ACC112 (cell line): ENCODE measurements around the gene TXNRD1.
A peak's percentile ranks its signal among the peaks of the same experiment; 100 is the strongest.
"Not testable (repeated sequence)": the region's sequence is repeated elsewhere in the genome, so short reads cannot be mapped to it uniquely, and the experiment has no call there.

Experiments
- H2AFZ ChIP-seq: fragments of 200-600 bp; sonication (generic); one replicate; pipeline ENCODE4 v1.6.0; 2017; ENCODE audit warnings: antibody characterized with exemption, low read length; ENCODE audit not compliant: unreplicated experiment
- H3K27ac ChIP-seq: fragments of 200-600 bp; sonication (generic); 2 replicates; pipeline ENCODE4 v1.5.1; 2014; ENCODE audit warnings: low read depth, mild to moderate bottlenecking, antibody characterized with exemption, low read length, moderate library complexity
- H3K27me3 ChIP-seq: fragments of 200-600 bp; sonication (generic); 2 replicates; pipeline ENCODE4 v1.6.1; 2014; ENCODE audit warnings: mild to moderate bottlenecking, antibody characterized with exemption, low read length, moderate library complexity, mixed read lengths; ENCODE audit not compliant: insufficient read depth
- H3K36me3 ChIP-seq: fragments of 200-600 bp; sonication (generic); 2 replicates; pipeline ENCODE4 v1.6.1; 2016; ENCODE audit warnings: mild to moderate bottlenecking, antibody characterized with exemption, low read length, moderate library complexity, mixed read lengths; ENCODE audit not compliant: insufficient read depth
- H3K4me1 ChIP-seq: fragments of 200-600 bp; sonication (generic); one replicate; pipeline ENCODE4 v1.6.1; 2016; ENCODE audit warnings: low read length, mixed read lengths; ENCODE audit not compliant: insufficient read depth, unreplicated experiment, control insufficient read depth
- H3K4me3 ChIP-seq: fragments of 200-600 bp; sonication (generic); 2 replicates; pipeline ENCODE4 v1.5.1; 2014; ENCODE audit warnings: mild to moderate bottlenecking, low read depth, low read length
- H3K79me2 ChIP-seq: fragments of 200-600 bp; sonication (generic); one replicate; pipeline ENCODE4 v1.6.0; 2016; ENCODE audit warnings: low read length; ENCODE audit not compliant: control insufficient read depth, unreplicated experiment, insufficient read depth

The TXNRD1 gene

GRCh38 chr12:104328790-104329189 is 113.2 kb downstream of the TXNRD1 start:
- Histone ChIP-seq H3K27me3 (no peaks in the 10 kb centered on the region), H3K36me3 (peaks cover 49% of the 10 kb centered on the region), H3K79me2 (peaks cover 8% of the 10 kb centered on the region), H3K4me3 (no peak overlapping the region), H2AFZ (no peak overlapping the region), H3K4me1 (no peaks in the 10 kb centered on the region), H3K27ac (no peak overlapping the region)

GRCh38 chr12:104329707-104330532 is 114.3 kb downstream of the TXNRD1 start:
- H3K27ac ChIP-seq, result no peak overlapping the region
- H3K4me1 ChIP-seq, result no peaks in the 10 kb centered on the region
- H3K27me3 ChIP-seq, result no peaks in the 10 kb centered on the region
- H3K36me3 ChIP-seq, result peaks cover 52% of the 10 kb centered on the region
- H3K4me3 ChIP-seq, result no peak overlapping the region
- peaks cover 12% of the 10 kb centered on the region for H3K79me2 ChIP-seq
- H2AFZ ChIP-seq, result no peak overlapping the region

GRCh38 chr12:104331376-104331775 is 115.8 kb downstream of the TXNRD1 start:
- H3K27ac ChIP-seq, result no peak overlapping the region
- no peaks in the 10 kb centered on the region for H3K4me1 ChIP-seq
- peaks cover 12% of the 10 kb centered on the region for H3K79me2 ChIP-seq
- no peaks in the 10 kb centered on the region for H3K27me3 ChIP-seq
- peaks cover 52% of the 10 kb centered on the region for H3K36me3 ChIP-seq
- H2AFZ ChIP-seq, result no peak overlapping the region
- no peak overlapping the region for H3K4me3 ChIP-seq

- not testable (repeated sequence) for H3K79me2 ChIP-seq, H2AFZ ChIP-seq, H3K4me1 ChIP-seq, H3K27me3 ChIP-seq, H3K27ac ChIP-seq, H3K4me3 ChIP-seq
- H3K36me3 ChIP-seq, result peaks cover 55% of the 10 kb centered on the region
These were observed 116.7 kb downstream of the TXNRD1 start for GRCh38 chr12:104332273-104332672.

- Histone ChIP-seq H3K27ac (0 out of 2 replicates have a peak overlapping the region, but pooled peaks have one; percentile 13), H3K4me3 (no peak overlapping the region), H3K27me3 (no peaks in the 10 kb centered on the region), H3K79me2 (peaks cover 8% of the 10 kb centered on the region), H3K36me3 (peaks cover 53% of the 10 kb centered on the region), H2AFZ (no peak overlapping the region), H3K4me1 (no peaks in the 10 kb centered on the region)
These were observed 118.2 kb downstream of the TXNRD1 start for GRCh38 chr12:104333692-104334255.

- Histone ChIP-seq H2AFZ (no peak overlapping the region), H3K27ac (no peak overlapping the region), H3K79me2 (peaks cover 12% of the 10 kb centered on the region), H3K27me3 (no peaks in the 10 kb centered on the region), H3K36me3 (peaks cover 57% of the 10 kb centered on the region), H3K4me1 (peaks cover under 1% of the 10 kb centered on the region), H3K4me3 (no peak overlapping the region)
These were observed 119.0 kb downstream of the TXNRD1 start for GRCh38 chr12:104334581-104334980.

- Histone ChIP-seq H3K4me1 (peaks cover 5% of the 10 kb centered on the region), H3K79me2 (peaks cover 27% of the 10 kb centered on the region), H3K4me3 (no peak overlapping the region), H3K36me3 (peaks cover 64% of the 10 kb centered on the region), H3K27ac (no peak overlapping the region), H3K27me3 (no peaks in the 10 kb centered on the region), H2AFZ (no peak overlapping the region)
These were observed 120.5 kb downstream of the TXNRD1 start for GRCh38 chr12:104336115-104336514.

- Histone ChIP-seq H3K79me2 (peaks cover 30% of the 10 kb centered on the region), H3K4me1 (peaks cover 5% of the 10 kb centered on the region), H3K4me3 (no peak overlapping the region), H3K27me3 (no peaks in the 10 kb centered on the region), H3K36me3 (peaks cover 63% of the 10 kb centered on the region), H2AFZ (no peak overlapping the region), H3K27ac (no peak overlapping the region)
These were observed 121.5 kb downstream of the TXNRD1 start for GRCh38 chr12:104337030-104337558.

- Histone ChIP-seq H3K4me1 (peaks cover 9% of the 10 kb centered on the region), H3K36me3 (peaks cover 63% of the 10 kb centered on the region), H3K79me2 (peaks cover 40% of the 10 kb centered on the region), H2AFZ (no peak overlapping the region), H3K4me3 (no peak overlapping the region), H3K27ac (0 out of 2 replicates have a peak overlapping the region, but pooled peaks have one; percentile 13), H3K27me3 (no peaks in the 10 kb centered on the region)
These were observed 124.1 kb downstream of the TXNRD1 start for GRCh38 chr12:104339663-104340062.

- H3K4me1 ChIP-seq, result peaks cover 9% of the 10 kb centered on the region
- peaks cover 42% of the 10 kb centered on the region for H3K79me2 ChIP-seq
- 0 out of 2 replicates have a peak overlapping the region, but pooled peaks have one; percentile 13 for H3K27ac ChIP-seq
- no peaks in the 10 kb centered on the region for H3K27me3 ChIP-seq
- H3K4me3 ChIP-seq, result no peak overlapping the region
- no peak overlapping the region for H2AFZ ChIP-seq
- H3K36me3 ChIP-seq, result peaks cover 65% of the 10 kb centered on the region
These were observed 124.6 kb downstream of the TXNRD1 start for GRCh38 chr12:104340177-104340576.
